Stimulated activated CD4-positive, alpha-beta T cell treated with anti-CD3 and anti-CD28 coated beads, Interleukin-15, amount 100 ng/mL, for 48 hours (primary cell): Measurements from ENCODE around the gene PIAS4.

Source experiments
- DNase-seq, 2 donors: peaks; one replicate each; pipeline ENCODE4 v3.0.0-alpha.2; 2020; ENCODE audit warnings: low read depth in 2 of 2

Gene PIAS4

DNA sequence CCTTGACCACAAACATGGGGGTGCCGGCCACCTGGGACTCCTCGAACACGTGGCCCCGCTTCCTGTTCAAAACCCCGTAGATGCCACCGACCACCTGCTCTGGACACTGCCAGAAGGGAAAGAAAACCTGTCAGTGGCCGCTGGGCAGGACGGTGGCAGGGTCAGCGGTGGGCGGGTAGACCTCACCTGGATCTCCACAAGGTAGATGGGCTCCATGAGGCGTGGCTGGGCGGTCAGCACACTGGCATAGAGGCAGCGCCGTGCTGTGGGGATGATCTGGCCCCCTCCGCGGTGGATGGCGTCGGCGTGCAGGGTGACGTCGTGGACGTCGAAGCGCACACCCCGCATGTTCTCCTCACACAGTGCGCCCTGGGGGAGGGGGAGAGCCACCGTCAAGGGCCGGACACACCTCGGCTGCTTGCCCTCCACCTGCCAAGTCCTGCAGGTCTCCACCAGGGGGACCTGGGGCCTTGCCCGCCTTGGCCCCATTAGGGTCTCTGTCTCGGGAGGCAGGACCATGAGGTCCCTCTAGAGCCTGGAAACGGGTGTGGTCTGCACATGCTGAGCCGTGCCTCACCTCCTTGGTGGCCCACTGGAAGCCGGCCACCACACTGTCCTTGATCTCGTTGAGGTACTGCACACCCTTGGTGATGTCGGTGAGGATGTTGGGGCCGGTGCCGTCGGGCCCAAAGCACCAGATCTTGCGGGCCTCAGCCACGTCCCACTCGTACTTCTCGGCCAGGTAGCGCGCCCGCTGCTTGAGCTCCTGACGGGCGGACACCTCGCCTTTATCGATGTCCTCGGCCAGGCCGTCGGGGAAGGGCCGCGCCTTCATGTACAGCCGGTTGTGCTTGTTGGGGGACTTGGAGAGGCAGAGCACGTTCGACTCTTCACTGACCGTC is 30.0 kb upstream of the PIAS4 start:
- DNase-seq, result no peak

- no peak for DNase-seq
Observed at GRCh38 chr19:3978145-3978544, 29.4 kb upstream of the PIAS4 start.

- DNase-seq, result no peak
Observed at GRCh38 chr19:3979289-3979673, 28.3 kb upstream of the PIAS4 start.

DNA sequence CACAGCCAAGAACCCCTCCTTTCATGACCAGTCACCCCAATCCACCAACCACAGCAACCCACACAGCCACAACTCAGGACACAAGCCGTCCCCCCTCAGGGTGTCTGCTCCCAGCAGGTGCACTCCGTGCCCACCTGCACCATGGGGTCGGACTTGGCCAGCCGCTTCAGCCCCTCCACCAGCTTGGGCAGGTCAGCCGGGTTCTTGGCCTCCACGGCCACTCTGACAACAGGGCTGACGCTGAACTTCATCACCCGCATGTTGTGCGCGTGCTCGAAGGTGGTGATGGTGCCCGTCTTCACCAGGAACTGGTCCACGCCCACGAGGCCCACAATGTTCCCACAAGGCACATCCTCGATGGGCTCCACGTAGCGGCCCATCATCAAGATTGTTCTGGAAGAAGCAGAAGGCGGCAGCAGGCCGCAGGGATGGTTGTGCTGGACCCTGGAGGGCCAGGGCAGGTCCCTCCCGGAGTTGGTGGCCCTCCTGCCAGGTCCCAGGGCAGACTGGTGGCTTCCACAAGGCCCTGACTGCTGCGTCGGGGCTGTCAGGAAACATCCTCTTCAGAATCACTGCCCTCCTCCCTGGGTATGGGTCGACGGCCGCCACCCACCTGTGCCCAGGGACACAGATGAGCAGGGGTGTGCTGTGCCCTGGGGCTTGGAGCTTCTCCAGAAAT is 27.7 kb upstream of the PIAS4 start:
- no peak for DNase-seq

DNA sequence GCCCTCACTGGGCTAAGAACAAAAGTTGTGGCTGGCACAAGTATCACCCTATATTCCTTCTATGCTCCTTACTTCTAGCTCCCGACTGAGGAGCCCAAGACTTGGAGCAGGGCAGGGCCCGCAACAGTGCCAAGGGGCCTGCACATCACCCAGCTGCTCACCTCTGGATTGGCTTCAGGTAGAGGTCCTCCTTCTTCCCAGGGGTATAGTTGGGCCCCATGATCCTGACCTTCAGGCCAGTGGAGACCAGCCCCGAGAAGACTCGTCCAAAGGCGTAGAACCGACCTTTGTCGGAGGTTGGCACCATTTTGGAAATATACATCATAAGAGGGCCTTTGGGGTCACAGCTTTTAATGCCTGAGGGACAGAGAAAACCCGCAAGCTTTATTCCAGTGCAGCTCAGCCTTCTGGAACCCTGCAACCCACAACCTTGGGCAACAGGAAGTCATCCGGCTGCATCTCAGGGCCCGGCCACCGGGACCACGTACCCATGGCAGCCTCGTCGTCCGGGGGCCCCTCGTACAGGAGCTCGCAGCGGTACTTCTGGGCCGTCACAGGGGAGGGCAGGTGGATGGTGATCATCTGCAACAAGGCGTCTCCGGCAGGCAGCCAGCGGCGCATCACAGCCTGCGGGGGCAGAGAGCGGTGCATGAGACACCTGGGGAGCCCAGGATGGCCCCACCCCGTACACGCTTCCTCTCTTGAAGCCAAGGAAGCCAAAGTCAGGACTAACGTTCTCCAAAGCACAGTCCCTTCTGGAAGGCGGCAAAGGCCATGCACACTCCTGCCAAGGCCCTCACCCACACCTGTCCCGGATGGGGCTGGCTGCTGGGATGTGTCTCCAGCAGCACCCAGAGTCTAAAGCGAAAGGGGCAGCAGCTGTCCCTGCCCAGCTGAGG is 26.9 kb upstream of the PIAS4 start:
- no peak for DNase-seq

- no peak for DNase-seq
Observed at GRCh38 chr19:3981373-3981735, 26.2 kb upstream of the PIAS4 start.

- DNase-seq, result no peak
Observed at GRCh38 chr19:3981736-3982681, 25.5 kb upstream of the PIAS4 start.

GRCh38 chr19:3982701-3983541 is 24.6 kb upstream of the PIAS4 start:
- DNase-seq, result no peak

DNA sequence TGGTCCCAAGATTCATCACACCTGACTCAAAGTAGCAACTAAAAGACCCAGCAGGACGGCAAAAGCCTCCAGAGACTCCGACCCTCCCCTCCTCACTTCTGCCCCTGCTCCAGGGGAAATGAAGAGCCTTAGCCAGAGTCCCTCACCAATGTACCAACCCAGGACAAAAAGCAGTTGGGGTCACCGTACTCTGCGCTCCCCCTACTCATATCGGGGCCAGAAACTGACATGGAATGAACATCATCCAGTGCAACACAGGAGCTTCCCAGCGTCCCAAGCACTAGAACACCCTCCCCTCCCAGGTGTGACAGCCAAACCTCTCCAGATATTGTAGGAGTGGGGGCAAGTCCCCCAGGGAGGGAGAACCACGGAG is 24.0 kb upstream of the PIAS4 start:
- no peak for DNase-seq

GRCh38 chr19:3983936-3984583 is 23.5 kb upstream of the PIAS4 start:
- no peak for DNase-seq

DNA sequence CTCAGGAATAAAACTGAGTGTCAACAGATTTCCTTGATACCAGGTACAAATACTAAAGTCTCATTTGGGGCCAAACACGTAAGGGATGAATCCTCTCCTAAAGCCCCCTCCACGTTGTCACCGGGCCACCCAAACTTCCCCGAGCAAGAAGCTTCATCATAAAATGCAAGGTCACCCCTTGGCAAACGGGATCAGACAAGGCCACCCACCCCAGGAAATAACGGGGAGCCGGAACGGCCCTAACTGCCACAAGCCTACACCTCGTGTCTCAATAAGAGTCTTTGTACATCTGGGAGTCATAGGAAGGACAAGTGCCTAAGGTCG is 23.0 kb upstream of the PIAS4 start:
- no peak for DNase-seq

- DNase-seq, result peak; percentile 81 to 87
Observed at GRCh38 chr19:3984908-3985642, 22.5 kb upstream of the PIAS4 start, which contains the start of gene EEF2. TSS of gene EEF2 (minus strand) at chr19:3985463. CDS start at chr19:3985380, 83 bp downstream.

DNA sequence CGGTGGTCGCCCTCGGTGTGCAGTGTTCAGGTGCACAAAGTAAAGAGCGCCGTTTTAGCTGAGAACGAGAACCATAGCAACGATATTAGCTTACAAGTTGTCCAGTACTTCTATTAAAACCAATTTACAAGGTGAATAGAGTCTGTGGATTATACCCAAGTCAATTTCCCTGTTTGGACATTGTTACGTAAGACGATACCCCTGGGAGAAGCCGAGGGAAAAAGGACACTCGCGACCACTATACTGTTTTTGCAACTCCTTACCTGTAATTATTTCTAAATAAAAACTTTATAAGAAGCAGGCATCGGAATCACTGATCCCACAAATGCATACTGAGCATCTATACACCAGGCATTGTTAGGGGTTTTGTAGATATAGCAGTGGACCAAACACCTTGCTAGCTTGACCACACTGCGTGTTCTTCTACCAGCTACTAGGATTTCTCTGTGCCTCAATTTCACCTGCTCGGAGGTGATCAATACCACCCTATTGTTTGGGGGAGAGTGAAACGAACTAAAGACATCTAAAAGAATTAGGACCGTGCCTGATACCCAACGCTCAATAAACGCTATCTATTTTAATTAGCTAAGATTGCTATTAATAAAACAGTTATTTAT is 21.8 kb upstream of the PIAS4 start:
- no peak for DNase-seq

DNA sequence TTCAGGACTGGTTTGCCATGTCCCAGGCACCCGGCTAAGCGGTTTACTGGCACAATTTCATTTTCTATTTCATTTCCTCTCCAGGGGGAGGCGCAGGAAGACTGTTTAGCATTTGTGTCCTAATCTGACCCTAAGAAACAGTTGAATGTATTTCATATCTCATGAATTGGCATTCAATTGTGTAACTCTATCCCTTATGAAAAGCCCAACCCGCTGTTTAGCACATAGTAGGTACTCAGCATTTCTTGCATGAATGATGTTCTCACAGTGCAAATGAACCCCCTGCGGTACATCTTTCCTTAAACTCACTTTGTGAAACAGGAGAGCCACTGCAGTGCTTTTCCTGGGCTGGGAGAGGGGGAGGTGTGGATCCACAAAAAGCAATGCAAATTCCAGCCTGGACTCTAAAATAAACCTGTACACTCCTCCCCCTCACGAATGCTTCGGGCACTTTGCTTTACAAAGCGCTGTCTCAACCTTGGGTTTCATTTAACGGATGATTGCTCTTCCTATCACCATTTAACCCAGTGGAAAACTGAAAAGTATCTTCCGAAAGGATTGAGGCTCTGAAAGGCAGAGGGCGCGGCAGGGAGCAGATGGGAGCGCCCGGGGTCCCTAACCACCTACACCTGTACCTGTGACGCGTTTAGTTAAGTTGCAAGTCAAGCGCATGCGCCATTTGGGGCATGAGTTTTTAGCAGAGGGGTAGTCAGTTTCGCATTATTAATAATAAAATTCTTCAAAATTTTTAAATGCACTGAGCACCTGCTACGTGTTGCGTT is 21.1 kb upstream of the PIAS4 start:
- DNase-seq, result peak in 1 of 2 donors; percentile 40

GRCh38 chr19:3987619-3988371 is 19.7 kb upstream of the PIAS4 start:
- DNase-seq, result peak; percentile 82

GRCh38 chr19:3990815-3991117 is 16.8 kb upstream of the PIAS4 start:
- DNase-seq, result no peak

DNA sequence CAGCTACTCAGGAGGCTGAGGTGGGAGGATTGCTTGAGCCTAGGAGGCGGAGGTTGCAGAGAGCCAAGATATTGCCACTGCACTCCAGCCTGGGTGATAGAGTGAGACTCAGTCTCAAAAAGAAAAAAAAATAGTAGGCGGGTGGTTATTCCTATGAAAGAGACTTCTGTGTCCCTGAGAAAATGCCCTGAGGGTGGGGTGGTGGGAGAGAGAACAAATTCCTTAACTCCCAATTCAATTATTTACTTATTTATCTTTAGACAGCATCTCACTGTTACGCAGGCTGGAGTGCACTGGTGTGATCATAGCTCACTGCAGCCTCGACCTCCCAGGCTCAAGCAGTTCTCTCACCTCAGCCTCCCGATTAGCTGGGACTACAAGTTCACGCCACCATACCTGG is 11.9 kb upstream of the PIAS4 start:
- no peak for DNase-seq
